ENCODE measurements around the gene STXBP4.
A peak's percentile ranks its signal among the peaks of the same experiment; 100 is the strongest.

The STXBP4 gene

GRCh38 chr17:54968262-54968987, at the start of gene STXBP4, which contains the start of gene COX11:
Gene STXBP4 (plus strand): TSS chr17:54968765. CDS start chr17:54986220, 17,455 bp downstream.
Gene COX11 (minus strand): TSS chr17:54968654. CDS start chr17:54968646, 8 bp downstream.
- DNase-seq: peak; percentile 96

GRCh38 chr17:54919425-54919824, 49.1 kb upstream of the STXBP4 start:
- DNase-seq: no peak

GRCh38 chr17:54920819-54921218, 47.7 kb upstream of the STXBP4 start:
- no peak for DNase-seq

- no peak for DNase-seq
These were observed 44.2 kb upstream of the STXBP4 start for GRCh38 chr17:54924405-54924804.

- DNase-seq: no peak
These were observed 41.0 kb upstream of the STXBP4 start for GRCh38 chr17:54927525-54927924.

GRCh38 chr17:54932711-54933110, 35.9 kb upstream of the STXBP4 start:
- DNase-seq: no peak

- no peak for DNase-seq
These were observed 34.6 kb upstream of the STXBP4 start for GRCh38 chr17:54933921-54934320.

- no peak for DNase-seq
These were observed 33.1 kb upstream of the STXBP4 start for GRCh38 chr17:54935471-54935870.

GRCh38 chr17:54937018-54937417, 31.5 kb upstream of the STXBP4 start:
- DNase-seq: no peak

- no peak for DNase-seq
These were observed 31.1 kb upstream of the STXBP4 start for GRCh38 chr17:54937426-54937825.

GRCh38 chr17:54941285-54941684, 27.3 kb upstream of the STXBP4 start:
- DNase-seq: no peak

- DNase-seq: peak; percentile 60
These were observed 23.8 kb upstream of the STXBP4 start for GRCh38 chr17:54944796-54945195.

GRCh38 chr17:54945231-54945630, 23.3 kb upstream of the STXBP4 start:
- no peak for DNase-seq

GRCh38 chr17:54945671-54946070, 22.9 kb upstream of the STXBP4 start:
- no peak for DNase-seq

GRCh38 chr17:54947396-54947795, 21.2 kb upstream of the STXBP4 start:
- no peak for DNase-seq

- peak; percentile 88 for DNase-seq
These were observed 20.2 kb upstream of the STXBP4 start for GRCh38 chr17:54948380-54948779.

GRCh38 chr17:54950116-54950515, 18.4 kb upstream of the STXBP4 start:
- no peak for DNase-seq

GRCh38 chr17:54951286-54951685, 17.3 kb upstream of the STXBP4 start:
- DNase-seq: no peak

GRCh38 chr17:54956791-54957190, 11.8 kb upstream of the STXBP4 start:
- no peak for DNase-seq

GRCh38 chr17:54967621-54968261, 824 bp upstream of the STXBP4 start:
- peak; percentile 27 for DNase-seq

- no peak for DNase-seq
These were observed 395 bp downstream of the STXBP4 start for GRCh38 chr17:54968988-54969332.

GRCh38 chr17:54969658-54970572, 1.4 kb downstream of the STXBP4 start:
- no peak for DNase-seq

- DNase-seq: no peak
These were observed 2.6 kb downstream of the STXBP4 start for GRCh38 chr17:54971147-54971546.

- DNase-seq: no peak
These were observed 3.3 kb downstream of the STXBP4 start for GRCh38 chr17:54971901-54972300.
